ENCODE results near the gene SEMA3A.
"Not testable (repeated sequence)": the region's sequence is repeated elsewhere in the genome, so short reads cannot be mapped to it uniquely, and the experiment has no call there.

SEMA3A gene

DNA sequence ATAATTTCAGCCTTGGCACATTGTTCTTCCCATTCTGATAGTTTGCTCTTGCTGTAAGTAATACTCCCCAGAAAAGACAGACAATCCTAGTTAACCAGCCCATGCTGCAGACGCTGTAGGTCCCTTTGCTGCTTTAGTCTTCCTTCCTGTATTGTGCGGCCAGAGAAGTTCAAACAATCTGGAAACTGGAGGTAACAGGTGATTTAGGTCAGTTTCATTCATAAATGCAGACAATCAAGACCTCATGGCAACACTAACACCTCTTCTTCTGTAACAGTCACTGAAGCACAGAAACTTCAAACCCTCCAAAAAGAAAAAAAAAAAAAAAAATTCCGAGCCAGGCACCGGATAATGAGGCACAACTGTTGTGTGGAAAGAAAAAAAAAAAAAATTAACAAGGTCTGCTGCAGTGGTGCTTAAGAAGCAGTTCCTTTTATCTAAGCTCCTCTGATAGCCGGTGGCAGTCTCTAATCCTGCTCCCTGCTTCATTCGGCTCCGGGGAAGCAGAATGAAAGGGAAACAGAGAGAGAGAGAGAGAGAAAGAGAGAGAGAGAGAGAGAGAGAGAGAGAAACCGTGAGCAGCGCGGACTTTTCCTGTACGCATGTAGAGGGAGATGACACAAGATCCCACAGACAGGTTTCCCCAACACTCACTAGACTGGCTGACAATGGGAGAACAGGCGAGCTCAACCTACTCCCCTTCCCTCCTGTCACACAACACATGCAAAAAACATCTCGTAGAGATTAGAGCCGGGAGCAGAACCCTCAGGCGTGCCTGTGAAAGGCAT, at the start of gene SEMA3A:
TSS of gene SEMA3A (minus strand) at position 306 of the 788 bp plus-strand sequence. CDS start at position 103, 203 bp downstream.
- peak; percentile 21 to 62 for DNase-seq

DNA sequence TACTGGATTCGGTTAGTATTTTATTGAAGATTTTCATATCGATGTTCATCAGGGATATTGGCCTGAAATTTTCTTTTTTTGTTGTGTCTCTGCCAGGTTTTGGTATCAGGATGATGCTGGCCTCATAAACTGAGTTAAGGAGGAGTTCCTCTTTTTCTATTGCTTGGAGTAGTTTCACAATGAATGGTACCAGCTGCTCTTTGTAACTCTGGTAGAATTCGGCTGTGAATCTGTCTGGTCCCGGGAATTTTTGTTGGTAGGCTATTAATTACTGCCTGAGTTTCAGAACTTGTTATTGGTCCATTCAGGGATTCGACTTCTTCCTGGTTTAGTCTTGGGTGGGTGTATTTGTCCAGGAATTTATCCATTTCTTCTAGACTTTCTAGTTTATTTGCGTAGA, 48.4 kb upstream of the SEMA3A start:
- not testable (repeated sequence) for DNase-seq

DNA sequence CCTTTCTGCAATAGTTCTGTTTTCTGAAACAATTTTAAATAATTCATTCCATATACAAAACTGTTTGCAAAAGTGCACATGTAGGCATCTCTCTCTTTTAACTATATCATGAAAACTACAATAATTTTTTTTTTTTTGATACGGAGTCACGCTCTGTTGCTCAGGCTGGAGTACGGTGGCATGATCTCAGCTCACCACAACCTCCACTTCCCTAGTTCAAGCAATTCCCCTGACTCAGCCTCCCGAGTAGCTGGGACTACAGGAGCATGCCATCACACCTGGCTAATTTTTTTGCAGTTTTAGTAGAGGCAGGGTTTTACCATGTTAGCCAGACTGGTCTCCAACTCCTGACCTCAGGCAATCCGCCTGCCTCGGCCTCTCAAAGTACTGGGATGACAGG, 44.0 kb upstream of the SEMA3A start:
- DNase-seq: no peak

DNA sequence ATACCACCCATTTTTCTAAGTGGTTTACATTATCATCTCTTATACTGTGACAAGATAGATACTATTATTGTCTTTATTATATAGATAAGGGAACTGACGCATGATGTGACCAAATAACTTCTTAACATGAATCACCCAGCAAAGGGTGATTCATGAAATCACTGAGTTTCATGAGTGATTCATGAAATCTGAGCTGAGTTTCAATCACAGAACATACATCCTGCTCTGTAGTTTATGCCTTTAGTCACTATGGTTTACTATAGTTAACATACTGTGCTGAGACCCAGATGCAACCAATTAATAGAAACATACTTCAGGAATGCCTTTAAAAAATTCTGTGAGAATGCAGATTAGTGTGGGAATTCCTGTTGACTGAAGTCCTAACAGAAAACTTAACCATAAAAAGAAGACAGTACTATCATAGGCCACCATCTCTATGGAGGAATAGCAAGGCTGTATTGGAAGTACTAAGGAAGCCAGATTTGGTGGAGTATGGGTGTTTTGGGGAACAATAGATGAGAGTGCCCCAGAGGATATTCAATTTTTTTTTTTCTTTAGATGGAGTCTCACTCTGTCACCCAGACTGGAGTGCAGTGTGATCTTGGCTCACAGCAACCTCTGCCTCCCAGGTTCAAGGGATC, 43.1 kb upstream of the SEMA3A start:
- DNase-seq: no peak

DNA sequence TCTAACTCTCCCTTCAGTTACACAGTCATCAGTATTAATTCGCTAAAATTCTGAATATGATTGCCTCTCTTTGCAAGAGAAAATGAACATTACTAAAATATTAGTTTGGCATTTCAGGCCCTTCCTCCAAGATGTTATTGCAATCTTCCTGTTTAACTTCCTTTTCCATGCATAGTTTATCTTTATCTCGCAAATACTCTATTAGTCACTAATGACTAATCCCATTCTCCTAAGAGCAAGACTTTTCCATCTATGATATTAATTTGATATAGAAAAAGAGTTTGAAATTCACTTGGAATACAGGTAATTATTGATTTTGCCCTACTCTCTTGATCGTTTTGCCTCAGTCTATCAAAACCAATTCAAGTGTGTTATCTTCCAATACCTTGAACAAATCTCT, 41.8 kb upstream of the SEMA3A start:
- no peak for DNase-seq

DNA sequence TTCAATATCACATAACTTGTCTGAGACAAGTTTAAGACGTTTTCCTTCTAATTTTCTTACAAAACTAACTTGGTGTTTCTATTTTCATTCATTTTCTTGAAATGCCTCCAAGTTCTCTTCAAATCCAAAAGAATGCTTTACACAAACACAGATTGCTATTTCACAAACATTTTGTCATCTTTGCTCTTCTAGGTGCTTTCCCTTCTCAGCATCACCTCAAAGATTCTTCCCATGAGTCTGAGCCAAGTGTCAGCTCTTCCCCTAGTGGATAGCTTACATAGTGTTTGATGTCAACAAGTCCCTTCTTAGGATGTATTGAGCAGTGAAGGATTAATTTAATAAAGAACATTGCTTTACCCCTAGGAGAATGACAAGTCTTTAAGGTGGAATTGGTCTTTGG, 38.1 kb upstream of the SEMA3A start:
- DNase-seq: no peak

DNA sequence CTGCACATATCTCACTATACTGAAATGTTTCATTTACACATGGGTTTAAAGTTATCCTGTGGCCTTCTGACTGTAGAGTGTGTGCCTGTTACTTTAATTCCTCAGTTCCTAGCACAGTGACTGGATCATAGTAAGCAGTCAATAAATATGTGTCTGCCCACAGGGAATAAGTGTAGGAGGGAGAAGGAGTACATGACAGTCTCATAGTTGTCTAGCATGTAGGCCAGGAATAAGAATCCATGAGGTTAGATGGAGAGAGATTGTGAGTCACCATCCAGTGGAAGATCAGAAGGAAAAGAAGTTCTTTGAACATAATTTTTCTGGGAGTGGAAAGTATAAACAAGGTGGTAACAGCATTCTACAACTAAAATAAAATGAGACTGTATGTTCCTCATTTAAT, 36.6 kb upstream of the SEMA3A start:
- DNase-seq: no peak

DNA sequence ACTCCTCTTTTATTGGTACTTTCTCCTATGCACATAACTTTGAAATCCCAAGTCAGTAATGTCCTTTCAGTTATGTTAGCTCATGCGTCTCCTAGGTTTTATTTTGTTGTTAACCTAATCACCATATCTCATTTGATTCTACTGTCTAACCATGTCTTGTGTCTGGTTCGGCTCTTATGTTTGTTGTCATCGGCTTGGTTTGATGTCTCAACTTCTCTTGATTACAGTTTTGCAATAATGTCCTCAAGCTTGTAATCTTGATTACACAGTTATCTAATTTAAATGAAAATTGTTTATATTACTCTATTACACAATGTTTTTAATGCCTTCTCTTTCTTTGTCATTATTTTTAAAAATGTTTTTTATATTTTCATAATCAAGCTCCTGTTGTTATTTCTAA, 35.9 kb upstream of the SEMA3A start:
- DNase-seq: no peak

DNA sequence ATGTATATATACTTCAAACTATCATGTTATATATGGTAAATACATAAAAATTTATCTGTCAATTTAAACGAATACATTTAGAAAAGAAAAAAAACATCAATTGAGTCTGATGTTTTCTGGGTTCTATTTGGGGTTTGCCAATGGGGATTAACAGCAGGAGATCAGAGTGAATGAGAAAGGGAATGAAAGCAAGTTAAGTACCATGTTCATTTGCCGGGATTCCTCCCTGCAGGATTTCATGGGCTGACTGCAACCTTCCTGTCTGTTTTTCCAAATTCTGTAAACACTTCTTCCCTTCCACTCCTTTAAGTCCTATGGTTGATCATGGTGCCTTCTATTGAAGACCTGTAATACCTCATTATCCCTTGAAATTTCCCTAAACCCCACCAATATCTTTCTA, 33.9 kb upstream of the SEMA3A start:
- DNase-seq: no peak

DNA sequence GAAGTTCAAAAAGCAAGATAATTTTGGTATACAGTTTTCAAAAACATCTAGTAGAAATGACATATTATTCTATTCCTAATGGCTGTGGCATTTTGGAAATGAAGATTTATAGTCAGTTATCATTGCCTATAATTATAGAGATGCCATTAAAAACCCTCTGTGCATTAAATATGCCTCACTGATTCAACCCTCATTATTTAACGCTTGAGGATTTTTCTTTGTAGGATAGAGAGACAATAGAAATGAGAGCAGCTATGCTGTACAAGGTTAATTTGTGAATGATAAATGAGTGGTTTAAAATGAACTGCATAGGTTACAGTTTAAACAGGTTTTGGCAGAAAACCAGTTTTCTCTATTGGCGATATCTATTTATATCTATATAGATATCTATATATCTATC, 32.2 kb upstream of the SEMA3A start:
- DNase-seq: peak; percentile 19 to 72

DNA sequence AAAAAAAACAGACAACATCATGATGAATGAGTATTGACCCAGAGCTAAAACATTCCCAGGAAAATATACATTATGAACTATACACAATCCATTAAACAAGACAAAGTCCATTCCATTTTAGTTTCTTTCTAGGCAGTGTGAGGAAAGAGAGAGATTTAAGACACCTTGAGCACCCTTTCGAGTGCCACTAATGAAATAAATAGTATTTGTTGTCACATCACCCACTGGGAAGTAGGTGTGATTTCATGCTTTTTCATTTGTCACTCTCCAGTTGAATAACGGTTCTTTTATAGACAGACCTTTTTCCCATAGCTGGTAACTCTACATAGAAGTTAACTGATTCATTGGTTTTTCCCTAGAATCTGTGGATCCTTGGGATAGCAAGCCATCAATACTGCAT, 29.9 kb upstream of the SEMA3A start:
- no peak for DNase-seq

DNA sequence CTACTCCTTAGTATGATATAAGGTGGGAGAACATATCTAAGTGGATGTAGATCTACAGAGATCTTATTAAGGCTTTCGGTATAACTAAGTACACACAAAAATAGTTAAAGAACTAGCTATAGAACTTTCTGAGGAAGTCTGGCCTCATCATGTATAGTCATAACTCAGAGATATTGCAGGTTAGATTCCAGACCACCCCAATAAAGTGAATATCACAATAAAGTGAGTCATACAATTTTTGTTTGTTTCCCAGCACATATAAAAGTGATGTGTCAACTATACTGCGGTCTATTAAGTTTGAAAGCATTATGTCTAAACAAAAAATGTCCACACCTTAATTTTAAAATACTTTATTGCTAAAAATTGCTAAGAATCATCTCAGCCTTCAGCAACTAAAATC, 24.7 kb upstream of the SEMA3A start:
- no peak for DNase-seq

DNA sequence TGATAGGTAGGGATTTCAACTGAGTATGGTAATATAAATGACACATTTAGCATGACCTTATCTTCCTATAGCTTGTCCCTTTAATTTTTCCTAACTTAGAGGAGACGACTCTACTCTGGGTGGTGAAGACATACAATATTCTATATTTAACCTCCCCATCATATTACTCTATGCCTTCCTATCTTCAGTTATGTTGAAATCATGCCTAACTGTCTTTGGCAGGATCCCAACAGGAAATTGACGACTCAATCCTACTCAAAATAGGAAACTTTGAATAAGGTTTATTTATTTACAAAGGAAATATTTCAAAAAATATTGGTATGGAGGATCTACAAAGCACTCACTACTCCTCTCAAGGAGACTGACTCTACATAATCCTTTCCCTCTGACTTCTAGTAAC, 24.1 kb upstream of the SEMA3A start:
- DNase-seq: no peak

DNA sequence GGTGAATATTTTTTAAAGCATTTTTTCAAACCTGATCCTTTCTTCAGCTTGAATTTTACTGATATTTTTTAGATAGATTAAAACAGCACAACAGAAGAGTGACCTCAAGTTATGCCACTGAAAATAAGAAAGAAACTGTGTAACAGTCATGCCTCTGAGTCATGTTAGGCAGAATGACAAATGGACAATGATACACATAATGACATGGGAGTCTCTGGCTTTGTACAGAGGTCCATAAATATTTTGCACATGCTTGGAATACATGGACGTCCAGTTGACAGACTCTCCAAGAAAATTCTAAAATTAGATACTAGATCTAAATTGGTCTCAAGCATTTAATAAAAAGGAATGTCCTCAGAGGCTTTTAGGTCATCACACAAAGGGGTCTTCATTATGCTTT, 21.9 kb upstream of the SEMA3A start:
- DNase-seq: no peak

DNA sequence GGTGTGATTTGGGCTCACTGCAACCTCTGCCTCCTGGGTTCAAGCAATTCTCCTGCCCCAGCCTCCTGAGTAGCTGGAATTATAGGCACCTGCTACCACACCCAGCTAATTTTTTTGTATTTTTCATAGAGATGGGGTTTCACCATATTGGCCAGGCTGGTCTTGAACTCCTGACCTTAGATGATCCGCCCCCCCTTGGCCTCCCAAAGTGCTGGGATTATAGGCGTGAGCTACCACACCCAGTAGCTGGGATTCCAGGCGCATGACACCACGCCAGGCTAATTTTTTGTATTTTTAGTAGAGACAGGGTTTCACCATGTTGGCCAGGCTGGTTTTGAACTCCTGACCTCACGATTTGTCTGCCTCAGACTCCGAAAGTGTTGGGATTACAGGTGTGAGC, 20.2 kb upstream of the SEMA3A start:
- not testable (repeated sequence) for DNase-seq

DNA sequence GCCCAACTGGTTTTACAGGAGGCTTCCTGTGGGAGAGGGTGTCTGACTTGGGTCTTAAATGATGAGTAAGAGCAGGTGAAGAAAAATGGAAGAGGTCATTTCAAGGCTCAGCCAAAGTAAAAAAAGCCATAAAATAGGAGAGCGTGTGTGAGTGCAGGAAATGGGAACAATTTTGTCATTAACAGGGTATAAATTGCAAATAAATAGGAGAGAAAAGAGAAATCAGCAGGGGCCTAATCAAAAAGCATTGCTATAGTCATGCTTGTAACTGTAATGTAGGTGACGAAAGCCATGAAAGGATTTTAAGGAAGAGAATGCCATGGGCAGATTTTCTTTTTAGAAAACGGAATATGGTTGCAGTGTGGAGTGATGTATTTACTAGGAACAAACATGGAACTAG, 15.7 kb upstream of the SEMA3A start:
- peak in 1 of 2 experiments; percentile 17 for DNase-seq

DNA sequence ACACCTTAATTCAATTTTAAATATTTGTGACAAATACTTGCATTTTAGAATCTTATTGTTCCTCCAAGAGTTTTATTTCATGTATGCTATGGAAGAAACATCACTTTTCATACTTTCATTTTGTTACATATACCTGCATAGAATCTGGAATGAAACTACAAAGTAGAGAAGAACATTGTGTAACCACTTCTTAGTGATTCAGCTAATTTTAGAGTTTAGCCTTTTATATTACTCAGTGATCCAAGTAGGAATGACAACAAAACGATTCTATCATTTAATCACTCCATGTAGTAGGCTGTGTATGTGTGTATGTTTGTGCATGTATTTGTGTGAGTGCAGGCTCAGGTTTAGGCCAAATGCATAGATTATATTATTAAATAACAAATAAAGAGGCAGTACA, 14.4 kb upstream of the SEMA3A start:
- no peak for DNase-seq

DNA sequence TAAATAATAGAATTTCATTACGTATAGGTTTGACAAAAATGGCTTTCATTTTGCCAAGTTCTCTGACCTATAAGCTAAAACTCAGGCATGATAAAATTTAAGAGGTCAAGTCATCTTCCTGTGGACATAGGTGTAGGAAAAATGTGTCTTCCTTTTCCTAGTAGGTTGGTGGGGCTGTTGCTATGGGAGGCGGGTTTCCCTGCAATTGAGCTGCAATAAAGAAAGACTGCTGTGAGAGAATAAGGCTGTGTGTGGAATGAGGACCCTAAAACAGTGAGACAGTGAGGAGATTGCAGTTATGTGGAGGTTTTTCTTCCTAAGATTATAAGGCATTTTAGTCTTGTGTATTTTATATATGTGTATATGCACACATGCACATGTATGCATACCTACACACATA, 13.0 kb upstream of the SEMA3A start:
- DNase-seq: no peak

DNA sequence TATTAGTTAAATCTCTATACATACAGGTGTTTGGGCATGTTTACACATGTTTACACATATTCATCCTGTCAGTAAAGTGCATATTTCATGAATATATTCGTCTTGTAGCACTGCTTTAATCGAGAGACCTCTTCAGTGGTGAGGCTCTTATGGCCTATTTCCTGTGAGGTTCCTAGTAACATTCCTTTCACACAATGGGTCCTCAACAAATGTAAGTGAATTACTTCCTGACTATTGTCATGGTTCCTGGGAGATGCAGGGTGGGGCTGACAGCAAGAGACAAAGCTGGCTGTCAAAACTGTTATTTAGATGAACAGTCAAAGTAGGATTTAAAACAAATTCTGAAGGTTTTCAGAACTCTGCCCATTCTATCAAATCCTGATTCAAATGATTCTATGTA, 12.4 kb upstream of the SEMA3A start:
- DNase-seq: peak in 1 of 2 experiments; percentile 29

DNA sequence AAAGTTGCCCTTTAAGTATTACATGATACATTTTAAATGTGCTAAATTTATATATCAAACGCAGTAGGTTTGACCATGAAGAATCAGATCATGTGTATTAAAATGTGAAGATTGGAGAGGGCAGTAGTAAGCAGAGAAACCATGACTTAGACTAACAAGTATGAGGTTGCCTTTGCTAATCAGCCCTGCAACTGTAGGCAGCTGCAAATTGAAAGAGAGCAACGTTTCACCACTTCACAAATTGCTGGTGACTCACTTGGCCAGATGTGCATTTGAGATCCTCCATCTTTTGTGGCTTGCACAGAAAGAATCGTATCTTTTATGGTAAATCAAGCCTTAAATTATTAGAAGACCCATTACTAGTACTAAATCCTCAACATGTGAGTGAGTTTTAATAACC, 10.1 kb upstream of the SEMA3A start:
- no peak for DNase-seq

DNA sequence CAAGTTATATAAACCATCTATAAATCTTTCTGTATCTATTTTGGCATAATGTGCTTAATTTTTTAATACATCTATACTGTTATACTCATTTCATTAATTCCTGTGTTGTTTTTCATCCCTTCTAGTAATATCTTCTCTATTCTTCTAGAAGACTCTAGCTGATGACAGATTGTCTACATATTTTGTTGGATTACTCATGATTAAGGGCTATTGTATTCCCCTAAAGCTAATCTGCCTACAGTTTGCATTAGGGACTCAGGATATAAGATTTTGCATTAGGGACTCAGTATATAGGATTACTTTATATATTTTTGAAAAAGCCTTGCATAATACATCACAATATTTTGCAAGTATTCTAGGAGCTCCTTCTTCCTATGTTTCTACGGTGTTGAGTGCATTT, 8.3 kb upstream of the SEMA3A start:
- no peak for DNase-seq

DNA sequence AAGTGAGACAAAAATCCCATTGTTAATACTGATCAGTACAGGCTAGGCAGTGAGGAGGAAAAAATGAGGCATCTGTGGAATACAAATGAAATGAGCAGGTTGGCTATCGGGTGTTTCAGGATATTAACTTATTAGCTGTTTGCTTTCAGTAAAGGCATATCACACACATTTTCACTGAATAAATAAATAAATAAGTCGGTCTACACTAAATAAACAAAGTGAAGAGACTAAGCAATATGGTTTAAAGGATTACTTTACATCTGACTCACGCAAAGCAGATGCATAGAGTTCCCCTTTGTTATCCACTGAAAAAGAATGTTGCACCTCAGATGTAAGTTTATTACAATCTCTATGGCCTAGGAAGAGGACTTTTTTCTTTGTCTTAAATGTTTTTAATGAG, 6.3 kb upstream of the SEMA3A start:
- no peak for DNase-seq

DNA sequence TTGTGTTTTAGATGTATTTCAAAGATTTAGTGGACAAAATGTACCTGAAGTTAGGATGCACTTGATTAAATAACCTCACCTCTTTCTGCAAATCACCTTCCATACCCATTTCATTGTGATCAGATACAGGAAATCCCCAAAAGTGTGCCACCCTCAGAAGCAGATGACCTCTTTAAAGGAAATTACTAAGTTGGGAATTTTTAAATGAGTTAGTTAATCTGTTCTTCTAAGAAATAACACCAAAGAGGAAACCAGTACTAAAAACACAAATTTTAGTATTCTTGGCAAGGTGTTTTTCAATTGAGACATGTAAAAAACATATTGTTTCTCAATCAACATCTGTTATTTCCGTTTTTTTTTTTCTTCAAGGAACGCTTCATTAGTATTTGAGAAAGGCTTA, 4.6 kb upstream of the SEMA3A start:
- no peak for DNase-seq

DNA sequence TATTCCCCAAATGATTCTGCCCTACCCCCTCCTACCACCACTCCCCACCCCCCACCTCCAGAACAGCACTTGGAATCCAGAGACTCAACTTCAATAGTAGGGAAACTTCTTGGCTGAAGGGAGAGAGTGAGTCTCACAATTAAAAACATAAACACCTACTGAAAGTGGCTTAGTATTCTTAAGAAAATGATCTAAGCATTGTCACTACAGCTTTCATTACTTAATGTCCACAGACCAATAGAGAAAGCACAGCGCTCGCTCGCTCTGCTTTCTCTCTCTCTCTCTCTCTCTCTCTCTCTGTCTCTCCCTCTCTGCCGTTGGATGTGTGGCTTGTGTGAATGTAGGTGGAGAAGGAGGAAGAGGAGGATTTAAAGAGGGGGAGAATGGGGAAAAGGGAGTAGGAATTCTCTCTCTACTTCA, 1.5 kb upstream of the SEMA3A start:
- DNase-seq: no peak
